Medulla oblongata (tissue), 1 donor: ENCODE results near the gene PPP1R7.

Experiments
- DNase-seq: peaks from one replicate; pipeline ENCODE4 v3.0.0-alpha.2; 2015; ENCODE audit errors: extremely low spot score

The PPP1R7 gene

GRCh38 chr2:241121008-241121407, 29.3 kb upstream of the PPP1R7 start:
- DNase-seq: no peak

DNA sequence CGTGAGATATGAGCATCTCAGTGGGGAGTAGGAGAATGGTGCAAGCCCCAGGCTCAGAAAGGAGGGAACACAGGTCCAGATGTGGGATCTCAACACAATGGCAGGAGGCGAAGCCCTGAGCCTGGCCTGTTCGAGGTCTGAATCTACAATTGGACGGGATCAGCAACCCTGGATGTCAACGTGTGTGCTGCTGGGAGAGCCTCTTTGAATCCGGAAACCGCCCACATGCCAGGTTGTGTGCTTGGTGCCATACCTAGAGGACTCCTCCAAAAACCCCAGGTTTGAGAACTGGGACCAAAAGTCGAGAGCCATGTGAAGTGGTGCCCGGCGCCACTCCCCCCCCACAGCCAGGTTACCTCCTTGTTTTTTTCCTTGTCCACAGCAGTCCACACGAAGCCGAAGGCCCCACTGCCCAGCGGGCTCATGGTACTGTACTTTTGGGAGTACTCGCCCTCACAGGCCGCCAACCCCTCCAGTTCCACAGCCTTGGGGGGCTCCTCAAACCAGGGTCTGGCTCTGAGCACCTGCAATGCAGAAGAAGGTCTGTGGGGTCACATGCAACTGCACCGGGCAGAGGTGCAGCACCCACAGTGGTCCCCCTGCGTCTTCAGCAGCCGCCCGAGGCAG, 27.8 kb upstream of the PPP1R7 start:
- no peak for DNase-seq

DNA sequence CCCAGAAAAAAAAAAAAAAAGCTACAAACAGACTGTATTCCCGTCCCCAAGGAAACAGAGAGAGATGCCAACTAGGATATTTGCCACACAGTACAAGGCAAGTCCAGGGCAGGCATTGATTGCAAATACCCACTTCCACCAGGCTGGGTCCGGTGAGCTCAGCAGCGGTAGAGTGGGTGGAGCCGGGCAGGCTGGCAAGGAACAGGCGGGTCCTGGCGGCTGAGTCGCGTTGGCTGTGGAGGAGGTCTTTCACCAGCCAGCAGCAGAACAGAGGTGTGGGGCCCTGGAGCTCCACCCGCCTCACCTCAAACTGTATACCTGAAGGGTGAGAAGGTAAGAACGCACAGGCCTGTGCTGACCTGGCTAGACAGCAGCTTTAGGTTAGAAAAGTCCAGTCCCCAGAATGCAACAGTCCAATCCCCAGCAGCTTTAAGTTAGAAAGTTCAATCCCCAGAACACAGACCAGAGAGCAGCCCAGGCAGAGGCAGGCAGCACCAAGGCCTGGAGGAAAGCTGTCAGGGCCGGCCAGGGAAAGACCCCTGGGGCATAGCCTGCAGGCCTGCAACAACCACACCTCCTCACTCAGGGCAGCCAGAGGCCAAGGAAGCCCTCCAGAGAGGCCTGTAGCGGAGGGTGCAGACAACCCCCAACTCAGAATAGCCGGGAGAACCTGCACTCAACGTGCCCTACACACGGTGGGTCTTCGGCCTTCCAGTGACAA, 26.3 kb upstream of the PPP1R7 start:
- DNase-seq: peak; percentile 7

GRCh38 chr2:241125626-241126025, 24.6 kb upstream of the PPP1R7 start:
- DNase-seq: no peak

DNA sequence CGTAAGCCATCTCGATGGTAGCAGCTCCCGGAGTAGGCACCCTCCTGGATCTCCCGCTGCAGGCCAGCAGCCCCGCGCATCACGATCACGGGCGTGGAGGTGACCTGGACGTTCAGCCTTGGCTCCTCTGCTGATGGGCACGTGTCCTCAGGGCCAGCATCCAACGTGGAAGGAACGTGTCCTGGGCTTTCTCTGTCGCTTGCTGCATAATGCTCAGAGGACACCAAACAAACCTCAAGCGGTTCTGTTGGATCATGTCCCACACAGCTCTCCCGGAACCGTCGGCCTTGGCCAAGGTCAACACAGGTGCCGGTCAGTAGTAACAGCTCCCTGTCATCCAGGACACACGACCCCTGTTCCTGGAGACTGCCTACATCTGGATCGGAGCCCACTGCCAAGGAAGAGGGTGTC, 24.1 kb upstream of the PPP1R7 start:
- DNase-seq: no peak

DNA sequence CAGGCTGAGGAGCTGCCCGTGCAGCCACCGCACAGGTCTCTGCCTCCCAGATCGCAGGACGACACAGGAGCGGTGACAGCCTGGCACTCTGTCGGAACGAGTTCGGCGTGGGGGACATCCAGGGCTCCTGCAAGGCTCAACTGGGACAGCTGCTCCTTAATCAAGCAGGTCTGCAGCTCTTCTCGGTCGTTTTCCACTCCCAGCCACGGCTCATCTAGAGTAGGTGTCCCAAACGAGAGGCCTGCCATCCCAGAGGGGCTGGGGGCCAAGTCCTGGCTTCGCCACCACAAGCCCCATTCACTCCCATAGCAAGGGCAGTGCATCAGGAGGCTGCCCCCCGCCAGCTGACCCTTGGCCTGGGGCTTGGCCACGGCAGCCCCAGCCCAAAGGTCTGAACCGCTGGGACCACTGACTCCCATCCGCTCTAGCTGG, 23.5 kb upstream of the PPP1R7 start:
- no peak for DNase-seq

DNA sequence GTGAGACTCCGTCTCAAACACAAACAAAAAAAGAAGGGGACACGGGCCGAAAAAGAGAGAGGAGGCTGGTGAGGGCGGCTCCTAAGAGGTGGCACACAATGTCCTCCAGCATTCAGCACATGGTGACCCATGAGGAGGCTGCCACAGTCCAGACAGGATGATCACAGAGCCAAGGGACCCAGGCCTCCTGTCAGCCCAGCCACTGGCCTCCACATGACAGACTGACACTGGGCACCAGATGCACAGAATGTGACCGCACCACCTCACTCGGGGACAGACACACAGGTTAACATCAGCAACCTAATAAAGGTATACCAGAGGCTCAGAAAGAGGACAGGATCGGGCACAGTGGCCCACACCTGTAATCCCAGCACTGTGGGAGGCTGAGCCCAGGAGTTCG, 22.0 kb upstream of the PPP1R7 start:
- no peak for DNase-seq

DNA sequence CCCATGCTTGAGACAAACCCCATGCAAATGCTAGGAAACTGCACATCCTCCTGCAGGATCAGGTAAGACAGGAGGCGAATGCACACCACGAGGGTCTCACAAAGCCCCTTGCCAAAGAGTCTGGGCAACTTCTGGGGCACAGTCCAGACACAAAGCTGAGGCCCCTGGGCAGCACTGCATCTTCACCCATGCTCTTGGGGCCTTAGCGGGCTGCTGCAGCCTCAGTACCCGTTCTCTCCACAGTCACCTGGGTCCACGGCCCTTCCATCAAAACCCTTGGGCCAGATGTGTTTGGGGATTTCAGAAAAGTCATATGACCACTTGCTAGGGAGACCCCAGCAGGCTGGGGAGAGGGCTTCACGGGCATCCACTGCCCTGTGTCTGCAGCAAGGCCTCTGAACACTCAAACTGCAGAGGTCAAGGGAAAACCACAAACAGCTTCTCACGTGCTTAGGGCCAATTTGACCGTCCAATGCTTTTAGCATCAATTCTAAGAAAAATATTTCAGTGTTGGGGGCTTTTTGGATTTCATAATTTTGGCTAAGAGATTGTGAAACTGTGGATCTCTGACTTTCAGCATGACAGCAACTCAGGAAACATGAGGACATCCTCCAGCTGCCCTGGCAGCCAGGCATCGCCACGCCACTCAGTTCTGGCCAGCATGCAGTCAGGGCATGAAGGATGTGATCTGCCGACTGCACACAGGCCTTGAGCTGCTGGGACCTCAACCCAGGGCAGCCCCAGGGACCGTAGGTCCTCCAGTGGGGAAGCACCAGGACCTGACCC, 21.0 kb upstream of the PPP1R7 start:
- no peak for DNase-seq

- no peak for DNase-seq
Observed at GRCh38 chr2:241130316-241130715, 20.0 kb upstream of the PPP1R7 start.

DNA sequence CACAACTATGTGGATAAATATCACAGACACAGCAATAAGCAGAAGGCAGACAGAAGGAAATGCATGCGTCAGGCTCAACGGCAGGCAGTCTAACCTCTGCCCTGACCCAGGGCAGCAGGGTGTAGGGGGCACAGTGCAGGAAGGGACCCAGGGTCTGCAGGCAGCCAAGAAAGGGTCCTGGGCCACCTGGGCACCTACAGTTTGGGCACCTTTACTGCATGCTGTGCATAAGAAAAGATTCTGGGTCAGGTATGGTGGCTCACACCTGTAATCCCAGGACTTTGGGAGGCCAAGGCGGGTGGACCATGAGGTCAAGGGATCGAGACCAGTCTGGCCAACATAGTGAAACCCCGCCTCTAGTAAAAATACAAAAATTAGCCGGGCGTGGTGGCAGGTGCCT, 18.7 kb upstream of the PPP1R7 start:
- no peak for DNase-seq

DNA sequence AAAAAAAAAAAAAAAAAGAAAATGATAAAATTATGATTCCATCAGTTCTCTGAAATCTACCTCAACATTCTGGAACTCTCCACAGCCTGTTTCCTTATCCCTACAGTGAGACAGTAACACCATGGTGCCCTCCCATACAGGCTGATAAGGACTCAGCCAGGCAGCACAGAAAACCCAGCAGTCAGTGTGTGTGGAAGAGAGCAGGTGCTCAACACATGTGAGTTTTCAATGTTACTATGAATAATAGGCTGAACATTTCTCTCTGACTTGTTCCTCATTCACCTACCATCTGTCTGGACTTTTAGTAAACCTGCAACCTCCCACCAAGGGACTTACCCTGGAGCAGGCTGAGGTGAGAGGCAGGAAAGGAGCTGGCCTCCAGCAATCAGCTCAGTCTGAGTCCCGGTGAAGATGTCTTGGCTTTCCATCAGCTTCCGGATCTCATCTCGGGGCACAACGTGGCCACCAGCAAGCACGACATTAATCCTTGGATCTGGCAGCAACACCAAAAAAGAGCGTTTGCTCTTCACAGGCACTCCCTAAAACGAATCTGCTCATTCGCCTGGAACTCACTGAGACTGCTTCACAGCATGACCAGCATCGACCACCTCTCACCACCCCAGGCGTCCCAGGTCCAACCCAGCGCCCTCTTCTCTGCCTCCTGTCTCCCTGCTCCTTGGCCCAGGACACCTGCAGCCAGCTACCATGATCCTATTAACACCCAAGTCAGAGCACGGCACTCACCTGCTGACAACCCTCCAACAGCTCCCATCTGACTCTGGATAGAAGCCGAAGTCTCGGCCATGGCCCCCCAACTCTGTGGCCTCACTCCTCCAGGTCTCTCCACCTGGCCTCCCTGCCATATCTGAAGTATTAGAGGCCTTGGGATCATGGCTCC, 17.5 kb upstream of the PPP1R7 start:
- no peak for DNase-seq

GRCh38 chr2:241133436-241133820, 16.8 kb upstream of the PPP1R7 start:
- DNase-seq: no peak

- no peak for DNase-seq
Observed at GRCh38 chr2:241134711-241135110, 15.6 kb upstream of the PPP1R7 start.

- no peak for DNase-seq
Observed at GRCh38 chr2:241135737-241136136, 14.5 kb upstream of the PPP1R7 start.

- DNase-seq: no peak
Observed at GRCh38 chr2:241136191-241136590, 14.1 kb upstream of the PPP1R7 start.

DNA sequence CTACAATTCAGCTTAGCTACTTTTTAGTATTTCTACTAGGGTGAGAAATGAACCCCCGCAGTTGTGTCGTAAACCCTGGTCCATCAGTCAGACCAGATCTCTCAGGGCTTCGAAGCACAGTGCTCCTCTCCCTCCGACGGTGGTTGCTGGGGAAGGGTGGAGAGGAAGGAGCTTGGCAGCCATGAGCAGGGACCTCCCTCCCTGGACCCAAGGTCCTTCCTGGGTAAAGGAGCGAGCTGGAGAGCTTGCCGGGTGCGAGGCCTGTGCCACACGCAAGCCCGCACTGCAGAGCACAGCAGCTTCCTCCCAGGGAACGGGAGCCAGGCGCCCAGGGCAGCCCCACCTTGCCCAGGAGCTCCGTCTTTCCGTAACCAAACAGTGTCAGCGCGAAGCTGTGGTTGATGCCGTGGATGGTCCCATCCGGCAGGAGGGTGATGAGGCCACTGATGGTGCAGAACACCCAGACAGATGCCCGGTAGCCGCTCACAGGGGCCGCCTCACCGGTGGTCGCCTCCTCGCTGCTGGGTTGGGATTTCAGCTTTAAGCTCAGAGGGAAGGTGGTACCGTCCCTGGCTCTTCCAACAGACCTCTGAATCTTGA, 13.5 kb upstream of the PPP1R7 start:
- no peak for DNase-seq

GRCh38 chr2:241137276-241138190, 12.7 kb upstream of the PPP1R7 start:
- no peak for DNase-seq

- no peak for DNase-seq
Observed at GRCh38 chr2:241138471-241138870, 11.8 kb upstream of the PPP1R7 start.

- no peak for DNase-seq
Observed at GRCh38 chr2:241139531-241140444, 10.5 kb upstream of the PPP1R7 start.
